HuH-7.5 (cell line): ENCODE data around the gene RTN3.
"Not testable (repeated sequence)": the region's sequence is repeated elsewhere in the genome, so short reads cannot be mapped to it uniquely, and the experiment has no call there.

Experiments used
- DNase-seq: peaks from one replicate; pipeline ENCODE4 v3.0.0; 2011; ENCODE audit warnings: low spot score

Gene RTN3

GRCh38 chr11:63681321-63682065 lies at the start of gene RTN3:
Gene RTN3 (plus strand): TSS chr11:63681500. CDS start chr11:63681637, 137 bp downstream.
- peak; percentile 100 for DNase-seq

GRCh38 chr11:63635762-63636465 lies 45.4 kb upstream of the RTN3 start:
- DNase-seq: peak; percentile 94

- not testable (repeated sequence) for DNase-seq
Observed at GRCh38 chr11:63638436-63638835, 42.9 kb upstream of the RTN3 start.

- DNase-seq: no peak
Observed at GRCh38 chr11:63639199-63639832, 42.0 kb upstream of the RTN3 start.

- no peak for DNase-seq
Observed at GRCh38 chr11:63641727-63642126, 39.6 kb upstream of the RTN3 start.

- no peak for DNase-seq
Observed at GRCh38 chr11:63643205-63643604, 38.1 kb upstream of the RTN3 start.

- no peak for DNase-seq
Observed at GRCh38 chr11:63652671-63653070, 28.6 kb upstream of the RTN3 start.

- no peak for DNase-seq
Observed at GRCh38 chr11:63660972-63661371, 20.3 kb upstream of the RTN3 start.

GRCh38 chr11:63663809-63664208 lies 17.5 kb upstream of the RTN3 start:
- no peak for DNase-seq

GRCh38 chr11:63666874-63667273 lies 14.4 kb upstream of the RTN3 start:
- DNase-seq: no peak

- no peak for DNase-seq
Observed at GRCh38 chr11:63667995-63668795, 13.1 kb upstream of the RTN3 start.

- DNase-seq: peak; percentile 70
Observed at GRCh38 chr11:63670096-63670432, 11.2 kb upstream of the RTN3 start.

- DNase-seq: peak; percentile 93
Observed at GRCh38 chr11:63670433-63671321, 10.6 kb upstream of the RTN3 start.

- peak; percentile 100 for DNase-seq
Observed at GRCh38 chr11:63671322-63672155, 9.8 kb upstream of the RTN3 start, which contains the start of gene ATL3. Gene ATL3 (minus strand): TSS chr11:63671376. CDS start chr11:63671335, 41 bp downstream.

- no peak for DNase-seq
Observed at GRCh38 chr11:63672156-63672463, 9.2 kb upstream of the RTN3 start.

GRCh38 chr11:63672936-63673539 lies 8.3 kb upstream of the RTN3 start:
- no peak for DNase-seq

- DNase-seq: no peak
Observed at GRCh38 chr11:63673579-63673978, 7.7 kb upstream of the RTN3 start.

- DNase-seq: peak; percentile 72
Observed at GRCh38 chr11:63680834-63681320, 423 bp upstream of the RTN3 start.

GRCh38 chr11:63682066-63683021 lies 1.0 kb downstream of the RTN3 start:
- peak; percentile 93 for DNase-seq
